ENCODE results near the gene TMX4. TPM values are rescaled to one million over a fixed set of nuclear protein-coding genes. Genes with fewer than 3 reads are reported as not detected.

Gene TMX4
- total and polyA plus RNA-seq, 11 donors: 35.1 to 279 (median 103) TPM

DNA sequence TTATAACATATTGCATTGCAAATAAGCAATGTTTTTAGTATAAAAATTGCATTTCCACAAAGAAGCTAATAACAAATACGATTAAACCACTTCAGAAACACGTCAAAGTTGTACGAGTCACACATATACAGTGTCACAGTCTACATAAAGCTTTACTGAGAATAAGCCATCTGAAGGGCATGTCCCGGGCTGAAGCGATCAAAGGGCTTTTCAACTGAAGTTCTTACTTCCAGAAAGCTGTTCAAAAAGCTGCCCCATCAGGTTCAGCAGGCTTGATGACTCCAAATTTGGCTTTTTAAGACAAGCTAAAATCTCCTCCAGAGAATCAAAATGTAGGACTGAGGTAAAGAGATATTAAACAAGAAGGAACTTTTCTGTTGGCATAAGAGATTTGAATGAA, 41.9 kb downstream of the TMX4 start:
- H3K27me3 ChIP-seq: no peaks in the 10 kb centered on the region
- H3K9me3 ChIP-seq: no peaks in the 10 kb centered on the region
- intact Hi-C loops (cut with DNase I): no loop called here
- no peak overlapping the region for H3K27ac ChIP-seq
- no peak overlapping the region for H3K4me3 ChIP-seq
- TF ChIP-seq POLR2A (IDR thresholded peaks at IDR 0.05): no peak
- TF ChIP-seq, protein P1, sequence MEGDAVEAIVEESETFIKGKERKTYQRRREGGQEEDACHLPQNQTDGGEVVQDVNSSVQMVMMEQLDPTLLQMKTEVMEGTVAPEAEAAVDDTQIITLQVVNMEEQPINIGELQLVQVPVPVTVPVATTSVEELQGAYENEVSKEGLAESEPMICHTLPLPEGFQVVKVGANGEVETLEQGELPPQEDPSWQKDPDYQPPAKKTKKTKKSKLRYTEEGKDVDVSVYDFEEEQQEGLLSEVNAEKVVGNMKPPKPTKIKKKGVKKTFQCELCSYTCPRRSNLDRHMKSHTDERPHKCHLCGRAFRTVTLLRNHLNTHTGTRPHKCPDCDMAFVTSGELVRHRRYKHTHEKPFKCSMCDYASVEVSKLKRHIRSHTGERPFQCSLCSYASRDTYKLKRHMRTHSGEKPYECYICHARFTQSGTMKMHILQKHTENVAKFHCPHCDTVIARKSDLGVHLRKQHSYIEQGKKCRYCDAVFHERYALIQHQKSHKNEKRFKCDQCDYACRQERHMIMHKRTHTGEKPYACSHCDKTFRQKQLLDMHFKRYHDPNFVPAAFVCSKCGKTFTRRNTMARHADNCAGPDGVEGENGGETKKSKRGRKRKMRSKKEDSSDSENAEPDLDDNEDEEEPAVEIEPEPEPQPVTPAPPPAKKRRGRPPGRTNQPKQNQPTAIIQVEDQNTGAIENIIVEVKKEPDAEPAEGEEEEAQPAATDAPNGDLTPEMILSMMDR (IDR thresholded peaks at IDR 0.05): no peak
- no peaks in the 10 kb centered on the region for H3K4me1 ChIP-seq
- ATAC-seq (no peak), DNase-seq (no peak)
- 92 to 95% (median 94%) methylated on average over 5 of the region's 5 CpGs for WGBS, 4 donors
- peaks cover 0 to 56% (median 23%) of the 10 kb centered on the region in 9 donors for H3K36me3 ChIP-seq

DNA sequence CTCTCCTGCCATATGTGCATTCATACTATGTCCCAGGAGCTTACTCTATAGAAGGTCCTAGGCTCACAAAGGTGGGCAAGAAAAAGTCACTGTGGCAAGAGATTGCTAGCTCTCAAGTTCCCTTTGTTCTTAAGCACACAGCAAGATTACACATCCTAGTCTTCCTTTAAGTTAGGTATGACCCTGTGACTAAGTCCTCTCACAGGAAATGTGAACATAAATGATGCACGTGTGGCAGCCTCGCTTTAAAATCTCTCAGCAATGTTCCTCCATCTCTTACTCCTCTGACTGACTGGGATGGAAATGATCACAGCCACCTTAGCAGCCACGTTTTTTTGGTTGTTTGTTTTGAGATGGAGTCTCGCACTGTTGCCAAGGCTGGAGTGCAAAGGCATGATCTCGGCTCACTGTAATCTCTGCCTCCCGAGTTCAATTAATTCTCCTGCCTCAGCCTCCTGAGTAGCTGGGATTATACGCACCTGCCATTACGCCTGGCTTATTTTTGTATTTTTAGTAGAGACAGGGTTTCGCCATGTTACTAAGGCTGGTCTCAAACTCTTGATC, 43.6 kb downstream of the TMX4 start:
- H3K27ac ChIP-seq: no peak overlapping the region
- intact Hi-C loops (cut with DNase I): no loop called here
- H3K36me3 ChIP-seq: peaks cover 0 to 38% (median 5%) of the 10 kb centered on the region in 9 donors
- TF ChIP-seq, protein P1 (IDR thresholded peaks at IDR 0.05): no peak
- no peak for TF ChIP-seq POLR2A (IDR thresholded peaks at IDR 0.05)
- ATAC-seq (no peak), DNase-seq (no peak)
- no peak overlapping the region for H3K4me3 ChIP-seq
- no peaks in the 10 kb centered on the region for H3K27me3 ChIP-seq
- no peaks in the 10 kb centered on the region for H3K4me1 ChIP-seq
- 71 to 77% (median 73%) methylated on average over 9 of the region's 9 CpGs for WGBS, 4 donors
- no peaks in the 10 kb centered on the region for H3K9me3 ChIP-seq

DNA sequence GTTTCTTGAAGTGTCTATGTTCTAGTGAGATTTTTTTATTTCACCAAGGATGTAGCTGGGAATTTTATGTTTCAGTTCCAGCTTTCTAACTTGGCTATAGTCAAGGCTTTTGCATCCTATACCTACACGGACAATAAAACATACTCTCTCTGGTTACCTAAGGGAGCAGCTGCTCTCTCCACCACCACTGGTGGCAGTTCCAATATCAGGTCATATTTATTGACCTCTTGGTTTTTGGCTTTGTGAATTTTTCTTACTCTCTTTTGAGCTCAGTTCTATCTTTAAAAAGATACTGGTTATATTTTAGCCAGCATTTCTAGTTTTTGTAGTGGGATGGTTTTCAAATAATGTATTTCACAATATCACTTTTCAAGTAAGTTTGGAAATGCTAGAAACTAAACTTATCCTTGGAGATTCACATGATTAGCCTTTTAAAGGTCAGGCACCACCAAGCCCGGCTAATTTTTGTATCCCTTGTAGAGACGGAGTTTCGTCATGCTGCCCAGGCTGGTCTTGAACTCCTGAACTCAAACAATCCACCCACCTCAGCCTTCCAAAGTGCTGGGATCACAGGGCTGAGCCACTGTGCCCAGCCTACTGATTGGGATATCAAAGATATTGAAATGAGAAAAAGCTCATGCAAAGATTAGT, 44.7 kb downstream of the TMX4 start:
- H3K9me3 ChIP-seq: no peaks in the 10 kb centered on the region
- no peaks in the 10 kb centered on the region for H3K27me3 ChIP-seq
- DNase-seq (no peak), ATAC-seq (no peak)
- no peak overlapping the region for H3K27ac ChIP-seq
- no peak overlapping the region for H3K4me3 ChIP-seq
- H3K4me1 ChIP-seq: no peaks in the 10 kb centered on the region
- H3K36me3 ChIP-seq: peaks cover 0 to 28% (median 1%) of the 10 kb centered on the region in 9 donors
- intact Hi-C loops (cut with DNase I): no loop called here
- TF ChIP-seq, protein P1 (IDR thresholded peaks at IDR 0.05): no peak
- TF ChIP-seq POLR2A (IDR thresholded peaks at IDR 0.05): no peak
- WGBS, 4 donors: 91 to 97% (median 93%) methylated on average over 4 of the region's 4 CpGs

DNA sequence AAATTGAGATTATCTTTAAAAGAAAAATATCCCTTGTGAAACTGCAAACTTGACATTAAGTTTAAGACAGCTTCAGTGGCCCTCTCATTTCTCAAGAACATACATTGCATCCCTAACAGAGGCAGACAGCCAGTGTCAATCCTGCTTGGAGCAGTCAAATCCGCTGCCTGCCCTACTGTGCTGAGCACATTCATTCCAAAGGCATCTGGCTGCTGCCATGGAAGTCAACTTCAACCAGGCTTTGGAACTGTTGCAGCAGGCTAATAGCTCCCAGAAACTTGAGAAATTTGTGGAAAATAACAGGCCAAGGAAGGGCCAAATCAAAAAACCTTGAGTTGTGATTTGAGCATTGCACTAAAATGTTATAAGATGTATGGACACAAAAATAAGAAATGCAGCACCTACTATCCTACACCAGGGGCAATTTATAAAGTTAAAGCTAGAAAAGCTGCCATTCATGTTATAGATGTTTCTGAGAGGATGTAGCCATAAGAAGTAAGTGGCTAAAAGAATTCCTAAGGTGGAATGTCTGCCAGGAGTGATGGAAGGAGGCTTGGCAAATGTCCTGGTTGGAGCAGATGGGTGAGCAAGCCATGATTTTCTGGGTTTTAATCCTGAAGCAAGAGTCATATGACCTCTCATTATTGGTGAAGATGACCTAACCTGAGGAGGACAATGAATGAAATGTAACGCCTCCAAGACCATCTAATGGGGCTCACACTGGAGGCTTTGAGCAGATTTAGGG, 47.9 kb downstream of the TMX4 start:
- WGBS, 4 donors: 85 to 93% (median 91%) methylated on average over 2 of the region's 2 CpGs
- H3K4me3 ChIP-seq: no peak overlapping the region
- H3K9me3 ChIP-seq: no peaks in the 10 kb centered on the region
- DNase-seq (no peak), ATAC-seq (no peak)
- no peaks in the 10 kb centered on the region for H3K27me3 ChIP-seq
- H3K27ac ChIP-seq: no peak overlapping the region
- no peak for TF ChIP-seq POLR2A (IDR thresholded peaks at IDR 0.05)
- TF ChIP-seq, protein P1 (IDR thresholded peaks at IDR 0.05): no peak
- no peaks in the 10 kb centered on the region for H3K4me1 ChIP-seq
- intact Hi-C loops (cut with DNase I): no loop called here
- H3K36me3 ChIP-seq: no peaks in the 10 kb centered on the region
